ENCODE results near the gene KCNMB2. TPM values are rescaled to one million over a fixed set of nuclear protein-coding genes. Genes with fewer than 3 reads are reported as not detected.

Gene KCNMB2
- polyA plus RNA-seq, 2 of the 4 experiments (the other 2 are of a cell fraction), result not detected

DNA sequence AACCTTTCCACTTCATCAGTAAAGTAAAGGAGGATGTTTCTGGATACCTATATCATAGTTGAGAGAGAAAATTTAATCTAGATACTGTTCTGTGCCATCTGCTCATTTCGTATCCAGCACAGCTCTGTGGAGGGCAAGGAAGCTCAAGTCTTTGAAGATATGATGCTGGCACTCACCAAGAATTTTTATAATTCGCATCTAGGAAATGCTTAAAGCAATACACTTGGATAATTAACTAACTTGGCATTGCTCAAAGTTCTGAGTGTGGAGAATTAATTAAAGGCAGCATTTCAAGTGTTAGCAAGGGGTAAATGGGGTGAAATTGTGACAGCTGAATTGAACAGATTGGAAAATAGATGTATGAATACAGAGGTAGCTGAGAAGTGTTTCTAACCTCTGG, 213.2 kb downstream of the KCNMB2 start:
- FAIRE-seq, result no peak
- CTCF ChIA-PET, result no interaction called here
- WGBS (ENCODE audit: missing lambda C conversion rate), result 3% methylated on average over 2 of the region's 2 CpGs

GRCh38 chr3:178750639-178751300, 214.5 kb downstream of the KCNMB2 start:
- no peaks in the 10 kb centered on the region for H3K9me3 ChIP-seq
- H3K4me1 ChIP-seq, result no peaks in the 10 kb centered on the region
- WGBS (ENCODE audit: missing lambda C conversion rate), result 22% methylated on average over 3 of the region's 3 CpGs
- no peak overlapping the region for H3K27ac ChIP-seq
- FAIRE-seq, result no peak
- no peak for ATAC-seq
- H3K4me2 ChIP-seq, result no peak overlapping the region
- no peak for DNase-seq (ENCODE audit: low read depth in 1 of 2, low spot score in 1 of 2)
- TF ChIP-seq HDAC2 (IDR thresholded peaks at IDR 0.05) (no peak), RARB (CRISPR knock-in tag; IDR thresholded peaks at IDR 0.05) (no peak), TP53 (CRISPR knock-in tag; IDR thresholded peaks at IDR 0.05) (no peak), CBX2 (IDR thresholded peaks at IDR 0.05; ENCODE audit: borderline replicate concordance, low read depth) (no peak), SMC3 (IDR thresholded peaks at IDR 0.05) (no peak), NR3C1 (IDR thresholded peaks at IDR 0.05) (no peak), TFCP2L1 (CRISPR knock-in tag; IDR thresholded peaks at IDR 0.05) (no peak), ELK1 (IDR thresholded peaks at IDR 0.05; ENCODE audit: low read depth, low read length) (no peak), POLR2AphosphoS2 (conservative IDR thresholded peaks at IDR 0.05; ENCODE audit: low read length) (no peak), ZC3H11A (IDR thresholded peaks at IDR 0.05) (no peak), PHF8 (IDR thresholded peaks at IDR 0.05; ENCODE audit: borderline replicate concordance, low read depth) (no peak), CBX8 (IDR thresholded peaks at IDR 0.05) (no peak), EHMT2 (IDR thresholded peaks at IDR 0.05; ENCODE audit: low read depth) (no peak), CHD4 (IDR thresholded peaks at IDR 0.05; ENCODE audit: borderline replicate concordance) (no peak), USF2 (IDR thresholded peaks at IDR 0.05) (no peak), CHD2 (IDR thresholded peaks at IDR 0.05; ENCODE audit: low read length, partially characterized antibody) (no peak), HOXB13 (CRISPR knock-in tag; IDR thresholded peaks at IDR 0.05; ENCODE audit: low read depth) (no peak)
- TF ChIP-seq, protein P1, sequence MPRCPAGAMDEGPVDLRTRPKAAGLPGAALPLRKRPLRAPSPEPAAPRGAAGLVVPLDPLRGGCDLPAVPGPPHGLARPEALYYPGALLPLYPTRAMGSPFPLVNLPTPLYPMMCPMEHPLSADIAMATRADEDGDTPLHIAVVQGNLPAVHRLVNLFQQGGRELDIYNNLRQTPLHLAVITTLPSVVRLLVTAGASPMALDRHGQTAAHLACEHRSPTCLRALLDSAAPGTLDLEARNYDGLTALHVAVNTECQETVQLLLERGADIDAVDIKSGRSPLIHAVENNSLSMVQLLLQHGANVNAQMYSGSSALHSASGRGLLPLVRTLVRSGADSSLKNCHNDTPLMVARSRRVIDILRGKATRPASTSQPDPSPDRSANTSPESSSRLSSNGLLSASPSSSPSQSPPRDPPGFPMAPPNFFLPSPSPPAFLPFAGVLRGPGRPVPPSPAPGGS (IDR thresholded peaks at IDR 0.05), result no peak
- TF ChIP-seq, protein P2, sequence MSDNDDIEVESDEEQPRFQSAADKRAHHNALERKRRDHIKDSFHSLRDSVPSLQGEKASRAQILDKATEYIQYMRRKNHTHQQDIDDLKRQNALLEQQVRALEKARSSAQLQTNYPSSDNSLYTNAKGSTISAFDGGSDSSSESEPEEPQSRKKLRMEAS (IDR thresholded peaks at IDR 0.05), result no peak
- POLR2A ChIA-PET, result no interaction called here
- CTCF ChIA-PET, result no interaction called here
- H3K4me3 ChIP-seq, result no peak overlapping the region

More for the DNA sequence above, 213.2 kb downstream of the KCNMB2 start:
- no peaks in the 10 kb centered on the region for H3K9me3 ChIP-seq
- DNase-seq (ENCODE audit: low read depth in 1 of 2, low spot score in 1 of 2) (no peak), ATAC-seq (no peak)
- no peaks in the 10 kb centered on the region for H3K4me1 ChIP-seq
- POLR2A ChIA-PET, result no interaction called here
- no peak overlapping the region for H3K27ac ChIP-seq
- H3K4me2 ChIP-seq, result no peak overlapping the region
- no peak overlapping the region for H3K4me3 ChIP-seq
- TF ChIP-seq EHF (CRISPR knock-in tag; IDR thresholded peaks at IDR 0.05) (no peak), MYC (IDR thresholded peaks at IDR 0.05; ENCODE audit: borderline replicate concordance, low read length) (no peak), FOSB (CRISPR knock-in tag; IDR thresholded peaks at IDR 0.05) (no peak), POLR2A (IDR thresholded peaks at IDR 0.05; ENCODE audit: low read length) (no peak), ZNF302 (CRISPR knock-in tag; IDR thresholded peaks at IDR 0.05) (no peak), CBX8 (IDR thresholded peaks at IDR 0.05) (no peak), RFX5 (IDR thresholded peaks at IDR 0.05) (no peak), RCOR1 (IDR thresholded peaks at IDR 0.05; ENCODE audit: low read depth, low read length) (no peak), MAFK (IDR thresholded peaks at IDR 0.05; ENCODE audit: partially characterized antibody) (no peak), JUNB (IDR thresholded peaks at IDR 0.05) (no peak), CBX2 (IDR thresholded peaks at IDR 0.05; ENCODE audit: borderline replicate concordance, low read depth) (no peak), ZSCAN20 (CRISPR knock-in tag; IDR thresholded peaks at IDR 0.05) (no peak)
- TF ChIP-seq, protein P3, sequence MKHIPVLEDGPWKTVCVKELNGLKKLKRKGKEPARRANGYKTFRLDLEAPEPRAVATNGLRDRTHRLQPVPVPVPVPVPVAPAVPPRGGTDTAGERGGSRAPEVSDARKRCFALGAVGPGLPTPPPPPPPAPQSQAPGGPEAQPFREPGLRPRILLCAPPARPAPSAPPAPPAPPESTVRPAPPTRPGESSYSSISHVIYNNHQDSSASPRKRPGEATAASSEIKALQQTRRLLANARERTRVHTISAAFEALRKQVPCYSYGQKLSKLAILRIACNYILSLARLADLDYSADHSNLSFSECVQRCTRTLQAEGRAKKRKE (CRISPR knock-in tag; IDR thresholded peaks at IDR 0.05; ENCODE audit: low read depth), result no peak

Measured in A549 (cell line).